HG03045 (cell line): ENCODE measurements around the gene OR4B1.
A peak's percentile ranks its signal among the peaks of the same experiment; 100 is the strongest.
"Not testable (repeated sequence)": the region's sequence is repeated elsewhere in the genome, so short reads cannot be mapped to it uniquely, and the experiment has no call there.

Experiments used
- ATAC-seq: cut with Tn5 transposase; IDR thresholded peaks from one replicate; pipeline ENCODE4 v1.9.1; 2021; ENCODE audit warnings: mild to moderate bottlenecking, moderate library complexity; ENCODE audit not compliant: unreplicated experiment

Gene OR4B1

DNA sequence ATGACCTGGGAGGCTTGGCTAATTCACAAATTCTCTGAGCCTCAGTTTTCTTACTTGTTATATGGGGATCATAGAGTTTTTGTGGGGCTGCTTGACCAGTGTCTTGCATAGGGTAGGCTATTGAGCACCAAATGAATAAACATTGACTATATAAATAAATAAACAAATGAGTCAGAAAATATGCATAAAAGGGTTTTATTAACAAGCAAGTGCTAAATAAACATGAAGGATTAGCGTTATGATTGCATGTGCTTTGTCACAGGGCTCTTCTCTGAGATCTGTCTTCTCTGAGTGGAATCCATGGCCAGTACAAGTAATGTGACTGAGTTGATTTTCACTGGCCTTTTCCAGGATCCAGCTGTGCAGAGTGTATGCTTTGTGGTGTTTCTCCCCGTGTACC, at the start of gene OR4B1:
Gene OR4B1 (plus strand): TSS at position 301 of the 400 bp plus-strand sequence. CDS start 0 bp downstream, at position 301.
- ATAC-seq = no peak

DNA sequence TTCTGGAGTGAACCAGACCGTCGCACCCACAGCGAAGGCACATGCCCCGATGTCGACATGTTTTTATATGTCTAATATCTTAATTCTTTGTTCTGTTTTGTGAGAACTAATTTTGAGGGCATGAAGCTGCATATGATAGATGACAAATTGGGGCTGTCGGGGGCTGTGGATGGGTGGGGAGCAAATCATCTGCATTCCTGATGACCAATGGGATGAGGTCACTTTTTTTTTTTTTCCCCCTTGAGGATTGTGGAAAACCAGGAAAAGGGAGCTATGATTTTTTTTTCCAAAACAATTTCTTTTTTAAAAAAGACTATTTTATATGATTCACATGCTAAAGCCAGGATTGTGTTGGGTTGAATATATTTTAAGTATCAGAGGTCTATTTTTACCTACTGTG, 49.2 kb upstream of the OR4B1 start:
- no peak for ATAC-seq

GRCh38 chr11:48168815-48169214, 47.8 kb upstream of the OR4B1 start:
- no peak for ATAC-seq

DNA sequence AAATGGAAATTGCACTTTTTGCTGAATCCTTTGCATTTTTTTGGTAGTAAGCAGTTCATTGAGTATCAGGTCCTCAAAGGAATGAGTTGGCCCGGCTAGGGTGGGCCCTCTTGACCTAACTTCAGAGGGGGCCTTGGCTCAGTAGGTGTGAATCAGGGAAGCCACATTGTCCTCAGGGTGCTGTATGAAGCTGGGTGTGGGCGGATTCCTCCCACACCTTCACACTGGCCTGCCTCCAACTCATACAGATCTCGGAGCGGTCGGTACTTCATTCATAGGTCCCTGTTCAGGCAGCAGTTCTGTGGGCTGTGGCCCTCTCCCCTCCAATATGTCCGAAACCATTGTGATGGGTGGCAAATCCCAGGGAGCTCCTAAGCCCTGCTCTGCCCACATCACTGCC, 47.4 kb upstream of the OR4B1 start:
- ATAC-seq = no peak

GRCh38 chr11:48169717-48170116, 46.9 kb upstream of the OR4B1 start:
- no peak for ATAC-seq

DNA sequence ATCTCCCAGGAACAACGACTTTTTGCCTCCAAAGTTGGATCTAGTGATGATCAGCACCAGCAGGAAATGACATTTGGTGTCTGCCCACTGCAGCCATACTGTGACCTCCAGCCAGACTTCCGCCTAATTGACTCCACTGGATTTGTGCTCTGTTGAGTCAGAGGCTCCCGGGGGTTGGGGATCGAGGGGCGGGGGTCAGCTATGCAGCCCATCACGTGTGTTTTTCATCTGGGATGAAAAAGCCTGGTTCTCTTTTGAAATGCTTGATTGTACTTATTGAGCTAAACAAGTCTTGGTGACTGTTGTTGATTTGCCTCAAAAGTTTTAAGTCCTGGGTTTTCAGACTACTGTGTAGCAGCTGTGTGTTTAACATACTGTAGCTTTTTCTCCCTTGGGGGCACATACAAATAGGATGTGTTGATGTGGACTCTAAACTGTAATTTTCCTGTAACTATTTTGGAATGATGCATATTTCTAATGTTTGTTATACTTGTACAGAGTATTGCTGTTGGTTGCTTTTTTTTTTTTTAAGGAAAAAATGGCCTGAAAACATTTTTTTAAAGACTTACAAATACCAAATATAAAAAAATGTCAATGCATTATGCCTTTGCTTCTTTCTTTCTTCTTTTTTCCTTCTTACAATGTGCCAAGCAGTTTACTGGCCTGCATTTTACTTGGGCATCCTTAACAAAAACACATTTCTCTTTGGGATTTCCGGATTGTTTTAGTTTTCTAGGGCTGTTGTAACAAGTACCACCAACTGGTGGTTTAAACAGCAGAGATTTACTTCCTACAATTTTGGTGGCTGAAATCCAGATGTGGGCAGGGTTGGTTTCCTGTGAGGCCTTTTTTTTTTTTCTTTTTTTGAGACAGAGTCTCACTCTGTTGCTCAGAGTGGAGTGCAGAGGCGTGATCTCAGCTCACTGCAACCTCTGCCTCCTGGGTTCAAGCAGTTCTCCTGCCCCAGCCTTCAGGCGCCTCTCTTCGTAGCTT, 46.1 kb upstream of the OR4B1 start:
- ATAC-seq = no peak

GRCh38 chr11:48172818-48173609, 43.6 kb upstream of the OR4B1 start:
- ATAC-seq = peak; percentile 68

DNA sequence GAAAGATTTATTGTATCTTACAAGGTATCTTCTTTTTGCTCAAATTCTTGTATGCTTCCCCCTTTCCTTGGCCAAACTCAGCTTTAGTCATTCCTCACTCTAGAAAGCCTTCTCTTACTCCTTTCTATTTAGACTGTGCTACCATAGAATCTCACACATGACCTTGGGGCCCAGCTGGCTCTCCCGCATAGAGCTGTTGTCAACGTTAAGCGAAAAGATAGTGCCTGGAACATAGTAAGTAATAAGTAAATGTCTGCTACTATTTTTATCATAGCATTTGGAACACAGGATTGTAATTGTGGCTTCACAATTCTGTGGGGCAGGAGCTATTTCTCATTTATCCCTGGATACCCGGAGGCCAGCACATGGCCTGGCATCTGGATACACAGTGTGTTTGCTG, 38.9 kb upstream of the OR4B1 start:
- ATAC-seq = no peak

GRCh38 chr11:48180627-48181026, 36.0 kb upstream of the OR4B1 start:
- no peak for ATAC-seq

GRCh38 chr11:48182860-48183526, 33.6 kb upstream of the OR4B1 start:
- ATAC-seq = no peak

DNA sequence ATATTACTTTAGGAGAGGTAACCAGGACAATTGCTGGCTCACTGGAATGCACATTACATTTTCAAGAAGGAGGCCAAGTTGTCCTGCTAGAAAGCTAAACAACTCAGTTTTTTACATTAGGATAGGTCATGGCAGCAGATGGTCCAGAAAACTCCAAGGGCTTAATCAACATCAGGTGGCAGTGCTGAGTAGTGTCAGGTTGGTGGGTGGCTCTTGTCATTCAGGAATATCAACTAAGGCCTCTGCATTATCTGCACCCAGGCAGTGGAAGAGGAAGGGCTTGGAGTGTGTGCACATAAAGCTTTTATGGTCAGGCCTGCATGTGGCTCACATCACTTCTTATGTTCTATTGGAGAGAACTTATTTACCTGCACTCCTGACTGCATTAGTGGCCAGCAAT, 32.2 kb upstream of the OR4B1 start:
- ATAC-seq = no peak

DNA sequence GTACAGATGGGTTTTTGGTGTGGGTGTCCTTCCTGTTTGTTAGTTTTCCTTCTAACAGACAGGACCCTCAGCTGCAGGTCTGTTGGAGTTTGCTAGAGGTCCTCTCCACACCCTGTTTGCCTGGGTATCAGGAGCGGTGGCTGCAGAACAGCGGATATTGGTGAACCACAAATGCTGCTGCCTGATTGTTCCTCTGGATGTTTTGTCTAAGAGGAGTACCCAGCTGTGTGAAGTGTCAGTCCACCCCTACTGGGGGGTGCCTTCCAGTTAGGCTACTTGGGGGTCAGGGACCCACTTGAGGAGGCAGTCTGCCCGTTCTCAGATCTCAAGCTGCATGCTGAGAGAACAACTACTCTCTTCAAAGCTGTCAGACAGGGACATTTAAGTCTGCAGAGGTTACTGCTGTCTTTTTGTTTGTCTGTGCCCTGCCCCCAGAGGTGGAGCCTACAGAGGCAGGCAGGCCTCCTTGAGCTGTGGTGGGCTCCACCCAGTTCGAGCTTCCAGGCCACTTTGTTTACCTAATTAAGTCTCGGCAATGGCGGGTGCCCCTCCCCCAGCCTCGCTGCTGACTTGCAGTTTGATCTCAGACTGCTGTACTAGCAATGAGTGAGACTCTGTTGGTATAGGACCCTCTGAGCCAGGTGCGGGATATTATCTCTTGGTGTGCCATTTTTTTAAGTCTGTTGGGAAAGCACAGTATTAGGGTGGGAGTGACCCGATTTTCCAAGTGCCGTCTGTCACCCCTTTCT, 25.5 kb upstream of the OR4B1 start:
- not testable (repeated sequence) for ATAC-seq

GRCh38 chr11:48193876-48194275, 22.7 kb upstream of the OR4B1 start:
- no peak for ATAC-seq

DNA sequence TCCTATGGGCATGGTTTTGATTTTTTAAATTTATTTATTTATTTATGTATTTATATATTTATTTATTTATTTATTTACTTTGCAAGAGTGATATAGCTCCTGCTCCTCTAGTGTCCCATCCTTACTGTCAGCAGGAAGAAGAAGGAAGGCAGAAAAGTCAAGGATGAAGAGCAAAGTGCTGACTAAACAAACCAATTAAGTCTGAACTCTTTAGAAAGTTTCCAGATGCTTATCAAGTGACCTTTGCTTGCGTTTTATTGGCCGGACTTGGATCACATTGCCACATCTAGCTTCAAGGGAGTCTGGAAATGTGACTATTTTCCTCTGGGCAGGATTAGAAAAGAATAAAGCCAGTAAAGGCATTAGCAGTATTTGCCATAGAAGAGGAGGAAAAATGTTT, 8.7 kb upstream of the OR4B1 start:
- ATAC-seq = no peak

GRCh38 chr11:48210052-48210451, 6.6 kb upstream of the OR4B1 start:
- ATAC-seq = no peak

DNA sequence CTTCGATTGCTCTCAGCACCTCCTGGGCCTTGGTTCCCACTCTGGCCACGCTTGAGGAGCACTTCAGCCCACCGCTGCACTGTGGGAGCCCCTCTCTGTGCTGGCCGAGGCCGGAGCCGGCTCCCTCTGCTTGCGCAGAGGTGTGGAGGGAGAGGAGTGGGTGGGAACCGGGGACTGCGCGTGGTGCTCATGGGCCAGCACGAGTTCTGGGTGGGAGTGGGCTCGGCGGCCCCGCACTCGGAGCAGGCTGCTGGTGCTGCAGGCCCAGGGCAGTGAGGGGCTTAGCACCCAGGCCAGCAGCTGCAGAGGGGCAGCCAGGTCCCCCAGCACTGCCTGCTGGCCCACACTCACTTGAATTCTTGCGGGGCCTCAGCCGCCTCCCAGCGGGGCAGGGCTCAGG, 12.2 kb downstream of the OR4B1 start:
- no peak for ATAC-seq

DNA sequence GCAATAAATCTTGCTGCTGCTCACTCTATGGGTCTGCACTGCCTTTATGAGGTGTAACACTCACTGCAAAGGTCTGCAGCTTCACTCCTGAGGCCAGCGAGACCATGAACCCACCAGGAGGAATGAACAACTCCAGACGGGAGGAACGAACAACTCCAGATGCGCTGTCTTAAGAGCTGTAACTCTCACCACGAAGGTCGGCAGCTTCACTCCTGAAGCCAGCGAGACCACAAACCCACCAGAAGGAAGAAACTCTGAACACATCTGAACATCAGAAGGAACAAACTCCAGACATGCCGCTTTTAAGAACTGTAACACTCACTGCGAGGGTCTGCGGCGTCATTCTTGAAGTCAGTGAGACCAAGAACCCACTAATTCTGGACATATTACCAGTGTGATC, 13.4 kb downstream of the OR4B1 start:
- ATAC-seq = not testable (repeated sequence)

GRCh38 chr11:48237727-48238126, 21.1 kb downstream of the OR4B1 start:
- no peak for ATAC-seq

DNA sequence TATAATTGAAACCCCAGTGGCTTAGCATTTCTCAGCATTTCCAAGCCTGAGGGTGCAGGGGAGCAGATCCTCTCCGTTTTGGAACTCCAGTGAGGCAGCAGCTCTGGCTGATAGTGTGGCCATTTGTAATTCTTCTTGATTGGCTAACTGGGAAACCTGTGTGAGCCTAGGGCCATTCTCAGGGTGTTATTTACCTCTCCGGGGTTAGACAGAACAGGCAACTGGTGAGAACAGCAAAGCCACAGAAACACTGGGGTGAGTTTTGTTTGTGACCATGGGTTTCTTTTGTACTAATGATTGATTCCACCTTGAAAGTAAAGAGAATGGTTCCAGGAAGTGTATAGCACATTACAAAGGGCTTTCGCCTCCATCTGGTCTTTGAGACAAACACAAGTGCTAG, 25.9 kb downstream of the OR4B1 start:
- ATAC-seq = no peak

GRCh38 chr11:48244804-48245203, 28.2 kb downstream of the OR4B1 start, which contains the start of gene OR4X2:
Gene OR4X2, plus strand, starts transcription at chr11:48245104. Its CDS starts 0 bp downstream, at chr11:48245104.
- ATAC-seq = no peak
